LNCaP clone FGC (cell line): Measurements from ENCODE around the gene TEX264.
A peak's percentile ranks its signal among the peaks of the same experiment; 100 is the strongest.

ENCODE experiments used
- DNase-seq: peaks from one replicate; pipeline ENCODE4 v3.0.0-alpha.2; 2011; ENCODE audit warnings: low read depth
- H3K4me3 ChIP-seq: 2 replicates; pipeline ENCODE4 v1.5.1; 2011; ENCODE audit warnings: mild to moderate bottlenecking, low read depth, low read length, control low read depth
- TF ChIP-seq, protein P1 (sequence below): IDR thresholded peaks from 2 replicates; pipeline ENCODE4 v1.5.1; 2012; ENCODE audit warnings: mild to moderate bottlenecking; ENCODE audit not compliant: control insufficient read depth, insufficient read depth; ENCODE audit errors: extremely low read depth

The TEX264 gene

DNA sequence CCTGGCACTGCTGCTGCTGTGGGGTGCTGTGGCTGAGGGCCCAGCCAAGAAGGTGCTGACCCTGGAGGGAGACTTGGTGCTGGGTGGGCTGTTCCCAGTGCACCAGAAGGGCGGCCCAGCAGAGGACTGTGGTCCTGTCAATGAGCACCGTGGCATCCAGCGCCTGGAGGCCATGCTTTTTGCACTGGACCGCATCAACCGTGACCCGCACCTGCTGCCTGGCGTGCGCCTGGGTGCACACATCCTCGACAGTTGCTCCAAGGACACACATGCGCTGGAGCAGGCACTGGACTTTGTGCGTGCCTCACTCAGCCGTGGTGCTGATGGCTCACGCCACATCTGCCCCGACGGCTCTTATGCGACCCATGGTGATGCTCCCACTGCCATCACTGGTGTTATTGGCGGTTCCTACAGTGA is 38.0 kb downstream of the TEX264 start:
- no peak overlapping the region for H3K4me3 ChIP-seq
- TF ChIP-seq, protein P1, sequence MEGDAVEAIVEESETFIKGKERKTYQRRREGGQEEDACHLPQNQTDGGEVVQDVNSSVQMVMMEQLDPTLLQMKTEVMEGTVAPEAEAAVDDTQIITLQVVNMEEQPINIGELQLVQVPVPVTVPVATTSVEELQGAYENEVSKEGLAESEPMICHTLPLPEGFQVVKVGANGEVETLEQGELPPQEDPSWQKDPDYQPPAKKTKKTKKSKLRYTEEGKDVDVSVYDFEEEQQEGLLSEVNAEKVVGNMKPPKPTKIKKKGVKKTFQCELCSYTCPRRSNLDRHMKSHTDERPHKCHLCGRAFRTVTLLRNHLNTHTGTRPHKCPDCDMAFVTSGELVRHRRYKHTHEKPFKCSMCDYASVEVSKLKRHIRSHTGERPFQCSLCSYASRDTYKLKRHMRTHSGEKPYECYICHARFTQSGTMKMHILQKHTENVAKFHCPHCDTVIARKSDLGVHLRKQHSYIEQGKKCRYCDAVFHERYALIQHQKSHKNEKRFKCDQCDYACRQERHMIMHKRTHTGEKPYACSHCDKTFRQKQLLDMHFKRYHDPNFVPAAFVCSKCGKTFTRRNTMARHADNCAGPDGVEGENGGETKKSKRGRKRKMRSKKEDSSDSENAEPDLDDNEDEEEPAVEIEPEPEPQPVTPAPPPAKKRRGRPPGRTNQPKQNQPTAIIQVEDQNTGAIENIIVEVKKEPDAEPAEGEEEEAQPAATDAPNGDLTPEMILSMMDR = no peak
- no peak for DNase-seq

DNA sequence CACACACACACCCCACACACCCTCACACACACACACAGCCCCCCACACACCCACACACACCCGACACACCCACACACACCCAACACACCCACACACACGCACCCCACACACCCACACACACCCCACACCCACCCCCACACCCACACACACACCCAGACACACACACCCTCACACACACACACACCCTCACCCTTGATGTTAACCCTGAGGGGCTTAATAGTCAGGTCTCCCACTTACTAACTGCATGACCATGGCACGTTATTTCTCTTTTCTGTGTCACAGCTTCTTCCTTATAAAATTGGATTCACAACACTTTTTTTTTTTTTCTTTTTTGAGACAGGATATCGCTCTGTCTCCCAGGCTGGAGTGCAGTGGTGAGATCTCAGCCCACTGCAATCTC is 38.6 kb downstream of the TEX264 start:
- DNase-seq = no peak
- TF ChIP-seq, protein P1 = no peak
- H3K4me3 ChIP-seq = no peak overlapping the region

DNA sequence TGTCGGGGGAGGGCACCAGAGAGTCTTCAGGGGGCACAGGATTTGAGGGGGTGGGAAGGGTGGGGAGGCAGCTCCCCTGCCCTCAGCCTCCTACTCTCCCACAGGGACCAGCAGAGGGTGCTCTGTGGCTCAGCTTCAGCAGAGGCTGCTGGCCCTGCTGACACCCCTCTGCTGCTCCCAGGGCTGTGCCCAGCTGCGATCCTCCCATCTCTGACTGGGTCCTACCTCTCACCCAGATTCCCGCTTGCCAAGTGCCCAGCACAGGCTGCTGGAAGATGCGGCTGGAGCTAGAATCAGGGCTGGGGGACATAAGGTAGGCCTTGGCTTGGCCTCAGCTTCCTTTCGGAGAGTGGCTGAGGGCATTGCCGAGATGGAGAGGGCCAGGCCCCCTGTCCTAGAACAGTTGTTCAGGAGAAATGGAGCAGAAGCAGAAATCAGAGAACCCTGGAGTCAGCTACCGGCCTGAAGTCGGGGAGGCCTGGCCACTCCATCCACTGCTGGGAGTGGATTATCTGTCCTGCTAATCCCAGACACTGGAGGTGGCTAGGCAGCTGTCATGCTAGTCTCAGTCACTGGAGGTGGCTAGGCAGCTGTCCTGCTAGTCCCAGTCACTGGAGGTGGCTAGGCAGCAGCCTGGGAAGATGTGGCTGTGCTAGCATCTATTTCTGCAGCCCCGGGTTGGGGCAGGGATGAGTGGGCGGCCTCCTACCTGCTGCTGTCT is 39.7 kb downstream of the TEX264 start:
- DNase-seq = no peak
- TF ChIP-seq, protein P1 = peak; percentile 44
- H3K4me3 ChIP-seq = no peak overlapping the region

DNA sequence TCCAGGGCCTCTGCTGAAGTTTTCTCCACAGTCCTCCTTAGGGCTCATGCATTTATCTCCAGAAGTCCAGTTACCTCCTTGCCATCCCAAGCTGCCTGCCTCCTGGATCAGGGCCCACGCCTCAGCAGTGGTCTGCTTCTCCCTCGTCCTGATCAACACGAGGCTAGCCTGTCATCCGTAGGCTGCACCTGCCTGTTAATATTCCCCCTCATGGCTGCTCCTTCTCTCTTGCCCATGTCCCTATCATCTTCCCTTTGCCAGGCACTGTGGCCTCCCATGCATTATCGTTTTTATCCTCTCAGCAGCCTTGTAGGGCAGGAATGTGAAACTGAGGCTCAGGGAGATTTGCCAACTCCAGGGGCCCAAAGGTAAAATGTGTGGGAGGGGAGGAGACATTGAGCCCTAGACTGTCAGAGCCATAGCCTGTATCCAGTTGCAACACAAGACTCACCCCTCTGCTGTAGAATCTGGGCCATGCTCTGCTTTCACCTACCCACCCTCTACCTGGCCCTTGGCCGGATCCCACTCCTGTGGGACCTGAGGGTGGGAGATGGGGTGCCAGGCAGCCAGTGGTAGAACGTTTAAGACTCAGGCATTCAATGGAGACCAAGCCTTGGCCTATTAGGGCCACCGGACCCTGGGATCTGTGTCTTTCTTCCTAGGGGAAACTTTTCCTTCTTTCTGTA is 40.4 kb downstream of the TEX264 start:
- DNase-seq = no peak
- TF ChIP-seq, protein P1 = no peak
- no peak overlapping the region for H3K4me3 ChIP-seq

DNA sequence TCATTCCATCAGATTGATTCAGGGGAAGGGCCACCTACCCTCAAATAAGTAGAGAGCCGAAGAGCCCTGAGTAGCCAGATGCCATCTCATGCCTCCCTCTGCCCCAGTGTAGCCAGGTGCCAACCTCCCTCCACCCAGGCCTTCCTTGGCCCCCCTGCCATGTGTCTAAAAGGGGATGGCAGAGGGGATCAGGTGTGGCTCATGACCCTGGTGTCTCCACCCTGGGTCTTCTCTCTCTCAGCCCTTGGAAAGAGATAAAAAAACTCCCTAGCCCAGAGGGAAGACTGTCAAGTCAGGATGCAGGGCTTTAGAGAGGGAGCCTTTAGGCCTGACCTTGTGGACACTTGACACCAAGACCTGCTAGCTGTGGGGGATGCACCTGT is 41.0 kb downstream of the TEX264 start:
- no peak for DNase-seq
- no peak overlapping the region for H3K4me3 ChIP-seq
- TF ChIP-seq, protein P1 = no peak

DNA sequence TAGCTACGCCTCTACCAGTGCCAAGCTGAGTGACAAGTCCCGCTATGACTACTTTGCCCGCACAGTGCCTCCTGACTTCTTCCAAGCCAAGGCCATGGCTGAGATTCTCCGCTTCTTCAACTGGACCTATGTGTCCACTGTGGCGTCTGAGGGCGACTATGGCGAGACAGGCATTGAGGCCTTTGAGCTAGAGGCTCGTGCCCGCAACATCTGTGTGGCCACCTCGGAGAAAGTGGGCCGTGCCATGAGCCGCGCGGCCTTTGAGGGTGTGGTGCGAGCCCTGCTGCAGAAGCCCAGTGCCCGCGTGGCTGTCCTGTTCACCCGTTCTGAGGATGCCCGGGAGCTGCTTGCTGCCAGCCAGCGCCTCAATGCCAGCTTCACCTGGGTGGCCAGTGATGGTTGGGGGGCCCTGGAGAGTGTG is 41.5 kb downstream of the TEX264 start:
- TF ChIP-seq, protein P1 = no peak

DNA sequence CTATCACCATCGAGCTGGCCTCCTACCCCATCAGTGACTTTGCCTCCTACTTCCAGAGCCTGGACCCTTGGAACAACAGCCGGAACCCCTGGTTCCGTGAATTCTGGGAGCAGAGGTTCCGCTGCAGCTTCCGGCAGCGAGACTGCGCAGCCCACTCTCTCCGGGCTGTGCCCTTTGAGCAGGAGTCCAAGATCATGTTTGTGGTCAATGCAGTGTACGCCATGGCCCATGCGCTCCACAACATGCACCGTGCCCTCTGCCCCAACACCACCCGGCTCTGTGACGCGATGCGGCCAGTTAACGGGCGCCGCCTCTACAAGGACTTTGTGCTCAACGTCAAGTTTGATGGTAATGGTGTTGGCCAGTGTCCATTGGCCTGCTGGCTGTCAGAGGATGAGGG is 41.9 kb downstream of the TEX264 start:
- no peak overlapping the region for H3K4me3 ChIP-seq
- TF ChIP-seq, protein P1 = no peak
- DNase-seq = no peak

More for the DNA sequence above, 41.5 kb downstream of the TEX264 start:
- DNase-seq = no peak
- H3K4me3 ChIP-seq = no peak overlapping the region
